Measurements from ENCODE around the gene WDFY3.

Gene WDFY3

GRCh38 chr4:84631573-84631972 is 334.9 kb downstream of the WDFY3 start:
- H3K27ac ChIP-seq = no peak overlapping the region
- ChIA-PET CTCF (no interaction called here), POLR2A (ENCODE audit: low non-redundant PET) (no interaction called here)
- TF ChIP-seq, protein P1, sequence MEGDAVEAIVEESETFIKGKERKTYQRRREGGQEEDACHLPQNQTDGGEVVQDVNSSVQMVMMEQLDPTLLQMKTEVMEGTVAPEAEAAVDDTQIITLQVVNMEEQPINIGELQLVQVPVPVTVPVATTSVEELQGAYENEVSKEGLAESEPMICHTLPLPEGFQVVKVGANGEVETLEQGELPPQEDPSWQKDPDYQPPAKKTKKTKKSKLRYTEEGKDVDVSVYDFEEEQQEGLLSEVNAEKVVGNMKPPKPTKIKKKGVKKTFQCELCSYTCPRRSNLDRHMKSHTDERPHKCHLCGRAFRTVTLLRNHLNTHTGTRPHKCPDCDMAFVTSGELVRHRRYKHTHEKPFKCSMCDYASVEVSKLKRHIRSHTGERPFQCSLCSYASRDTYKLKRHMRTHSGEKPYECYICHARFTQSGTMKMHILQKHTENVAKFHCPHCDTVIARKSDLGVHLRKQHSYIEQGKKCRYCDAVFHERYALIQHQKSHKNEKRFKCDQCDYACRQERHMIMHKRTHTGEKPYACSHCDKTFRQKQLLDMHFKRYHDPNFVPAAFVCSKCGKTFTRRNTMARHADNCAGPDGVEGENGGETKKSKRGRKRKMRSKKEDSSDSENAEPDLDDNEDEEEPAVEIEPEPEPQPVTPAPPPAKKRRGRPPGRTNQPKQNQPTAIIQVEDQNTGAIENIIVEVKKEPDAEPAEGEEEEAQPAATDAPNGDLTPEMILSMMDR (conservative IDR thresholded peaks at IDR 0.05; ENCODE audit: low read depth) = no peak
- peak; percentile 45 for DNase-seq (ENCODE audit: low spot score)

- TF ChIP-seq, protein P1 (conservative IDR thresholded peaks at IDR 0.05; ENCODE audit: low read depth) = no peak
- no peak overlapping the region for H3K27ac ChIP-seq
- ChIA-PET POLR2A (ENCODE audit: low non-redundant PET) (no interaction called here), CTCF (no interaction called here)
- no peak for DNase-seq (ENCODE audit: low spot score)
These were observed 339.8 kb downstream of the WDFY3 start for GRCh38 chr4:84626673-84627072.

DNA sequence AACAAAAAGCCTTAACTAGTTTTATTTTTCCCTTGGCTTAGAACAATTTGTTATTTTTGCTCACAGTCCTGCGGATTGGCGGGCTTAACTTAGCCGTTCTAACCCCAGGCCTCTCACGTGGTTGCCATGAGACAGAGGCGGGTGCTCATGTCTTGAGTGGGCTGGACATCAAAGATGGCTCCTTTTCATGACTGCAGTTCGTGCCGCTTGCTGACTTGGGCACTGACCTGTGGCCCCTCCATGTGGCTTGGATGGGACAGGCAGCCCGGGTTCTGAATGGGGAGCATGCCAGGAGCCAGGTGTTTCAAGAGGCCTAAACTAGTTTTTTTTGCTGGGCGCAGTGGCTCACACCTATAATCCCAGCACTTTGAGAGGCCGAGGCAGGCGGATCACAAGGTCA is 342.8 kb downstream of the WDFY3 start:
- TF ChIP-seq, protein P1 (conservative IDR thresholded peaks at IDR 0.05; ENCODE audit: low read depth) = no peak
- ChIA-PET CTCF (interaction anchor here (1.2 kb wide), 1 partner anchor 13 kb away, joined by 3 read pairs; no protein-coding TSS in a partner anchor), POLR2A (ENCODE audit: low non-redundant PET) (no interaction called here)

GRCh38 chr4:84622959-84623358 is 343.5 kb downstream of the WDFY3 start:
- POLR2A ChIA-PET (ENCODE audit: low non-redundant PET) = no interaction called here
- CTCF ChIA-PET = no interaction called here
- DNase-seq (ENCODE audit: low spot score) = no peak
- no peak overlapping the region for H3K27ac ChIP-seq
- TF ChIP-seq, protein P1 (conservative IDR thresholded peaks at IDR 0.05; ENCODE audit: low read depth) = no peak

More for the DNA sequence above, 342.8 kb downstream of the WDFY3 start:
- DNase-seq (ENCODE audit: low spot score) = no peak
- no peak overlapping the region for H3K27ac ChIP-seq

Measured in RWPE1 (cell line).